Panc1 (cell line): ENCODE results near the gene TSPAN5. TPM values are rescaled to one million over a fixed set of nuclear protein-coding genes. Genes with fewer than 3 reads are reported as not detected.

ENCODE experiments used
- ATAC-seq: fragments of 200-7000 bp; cut with Tn5 transposase; 2 replicates; pipeline ENCODE4 v1.9.1; 2020; ENCODE audit warnings: mild to moderate bottlenecking, moderate library complexity
- BruUV-seq: library from RNA; stranded (reverse); fragments of 400-500 nt; replicated peaks from 2 replicates; lab custom pipeline; 2021; lab: Mats Ljungman, UMichigan
- CTCF ChIA-PET: fragments of 300-600 bp; sonication (Branson Sonifier 250); formaldehyde crosslinking; loops from one replicate; lab custom pipeline; 2022; ENCODE audit warnings: antibody characterized with exemption; lab: Charles Lee
- POLR2A ChIA-PET: fragments of 300-600 bp; sonication (Branson Sonifier 250); formaldehyde crosslinking; loops from one replicate; lab custom pipeline; 2022; ENCODE audit warnings: antibody characterized with exemption; lab: Charles Lee
- DNase-seq: peaks from one replicate; pipeline ENCODE4 v3.0.0-alpha.2; 2010; ENCODE audit warnings: low read depth, low spot score
- H3K27ac ChIP-seq: 2 replicates; pipeline ENCODE4 v1.5.1; 2011; ENCODE audit warnings: mild to moderate bottlenecking, low read length, inconsistent platforms
- H3K27me3 ChIP-seq: fragments of 200-500 bp; sonication (Bioruptor generic); 2 replicates; pipeline ENCODE4 v1.6.0; 2014; ENCODE audit warnings: low read length, inconsistent platforms; ENCODE audit not compliant: control insufficient read depth, insufficient read depth
- H3K36me3 ChIP-seq: fragments of 200-500 bp; sonication (Bioruptor generic); 2 replicates; pipeline ENCODE4 v1.5.1; 2014; ENCODE audit warnings: inconsistent platforms, mild to moderate bottlenecking, low read length, moderate library complexity; ENCODE audit not compliant: control insufficient read depth, insufficient read depth
- H3K4me1 ChIP-seq: 2 replicates; pipeline ENCODE4 v1.5.1; 2011; ENCODE audit warnings: inconsistent platforms, mild to moderate bottlenecking, low read length, moderate library complexity; ENCODE audit not compliant: control insufficient read depth, insufficient read depth
- H3K4me3 ChIP-seq, 2 experiments: 2 replicates each; pipeline ENCODE4 v1.5.1; 2011 to 2012; ENCODE audit warnings: low read depth in 2 of 2, low read length in 2 of 2, mild to moderate bottlenecking in 2 of 2, inconsistent platforms in 1 of 2, moderate library complexity in 1 of 2
- H3K9me3 ChIP-seq: fragments of 200-500 bp; sonication (Bioruptor generic); 2 replicates; pipeline ENCODE4 v1.5.1; 2014; ENCODE audit warnings: low read depth, mild to moderate bottlenecking, inconsistent platforms, low read length, moderate library complexity; ENCODE audit not compliant: control insufficient read depth, insufficient read depth
- CTCF ChIP-seq: fragments of 450-650 bp; IDR thresholded peaks from 2 replicates; pipeline ENCODE4 v1.5.1; 2017; ENCODE audit warnings: mild to moderate bottlenecking
- POLR2AphosphoS5 ChIP-seq: IDR thresholded peaks from 2 replicates; pipeline ENCODE4 v1.6.1; 2012; ENCODE audit warnings: mild to moderate bottlenecking, low read depth, low read length, moderate library complexity
- SIN3A ChIP-seq: IDR thresholded peaks from 2 replicates; pipeline ENCODE4 v1.6.1; 2012; ENCODE audit warnings: low read depth, mild to moderate bottlenecking, low read length, moderate library complexity, borderline replicate concordance; ENCODE audit not compliant: insufficient read depth
- TCF7L2 ChIP-seq: IDR thresholded peaks from 2 replicates; pipeline ENCODE4 v1.6.1; 2011; ENCODE audit warnings: mild to moderate bottlenecking, low read depth, low read length, inconsistent platforms
- in situ Hi-C: cut with HindIII; loops from 2 replicates; pipeline ENCODE4 v1.10.0; 2016; ENCODE audit warnings: low sequenced_read_pairs, low pct_unique_long_range_greater_than_20kb
- intact Hi-C: fragments of 100-400 bp; cut with micrococcal nuclease; formaldehyde crosslinking; loops from one replicate; pipeline ENCODE4 v1.10.0; 2022; ENCODE audit not compliant: unreplicated experiment
- total RNA-seq: library from RNA; stranded (reverse); gene quantifications from one replicate; pipeline ENCODE4 v1.2.1, GENCODE V29; 2021; ENCODE audit not compliant: unreplicated experiment
- TF ChIP-seq, protein P1 (sequence below), 2 experiments: IDR thresholded peaks; 2 replicates each; pipeline ENCODE4 v1.6.1; 2011 to 2012; ENCODE audit warnings: low read depth in 2 of 2, control low read depth in 1 of 2, low read length in 1 of 2, mild to moderate bottlenecking in 1 of 2, moderate library complexity in 1 of 2; ENCODE audit not compliant: insufficient read depth in 1 of 2

TSPAN5 gene
- total RNA-seq, 1 experiment from 2014 or later = 61.9 TPM

GRCh38 chr4:98633159-98633558, 25.3 kb downstream of the TSPAN5 start:
- no peaks in the 10 kb centered on the region for H3K36me3 ChIP-seq
- DNase-seq = no peak
- H3K4me3 ChIP-seq = no peak overlapping the region
- no peaks in the 10 kb centered on the region for H3K27me3 ChIP-seq
- intact Hi-C loops = no loop called here
- ATAC-seq = peak; percentile 26; the same call in 1 of the 2 replicates
- no peak overlapping the region for H3K27ac ChIP-seq
- peaks cover 53% of the 10 kb centered on the region for H3K4me1 ChIP-seq
- TF ChIP-seq POLR2AphosphoS5 (no peak), TCF7L2 (peak; percentile 73)
- in situ Hi-C loops = no loop called here
- H3K9me3 ChIP-seq = no peaks in the 10 kb centered on the region
- no TSS peak for BruUV-seq
- CTCF ChIA-PET = no interaction called here
- POLR2A ChIA-PET = no interaction called here

DNA sequence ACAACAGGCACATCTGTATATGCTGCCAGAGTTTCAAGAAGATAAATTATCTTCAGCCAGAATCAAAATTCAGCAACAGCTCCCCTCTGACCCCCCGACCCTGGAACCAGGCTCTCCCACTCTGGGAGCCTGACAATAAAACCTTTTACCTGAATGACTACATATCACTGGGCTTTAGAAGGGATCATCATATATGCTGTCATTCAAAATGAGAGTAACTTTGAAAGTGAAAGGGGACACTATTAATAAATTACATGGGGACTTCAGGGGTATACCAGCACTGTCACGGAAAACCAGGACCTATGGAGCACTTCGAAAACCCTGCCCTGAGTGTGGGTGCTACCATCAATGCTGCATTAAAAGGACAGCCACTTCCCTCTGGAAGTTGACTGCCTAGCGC, 26.2 kb downstream of the TSPAN5 start:
- Histone ChIP-seq H3K4me3 (no peak overlapping the region), H3K27me3 (no peaks in the 10 kb centered on the region), H3K4me1 (peaks cover 53% of the 10 kb centered on the region), H3K27ac (peak overlapping the region; percentile 73; the same call in 1 of the 2 replicates), H3K9me3 (no peaks in the 10 kb centered on the region), H3K36me3 (no peaks in the 10 kb centered on the region)
- ATAC-seq (no peak), DNase-seq (no peak)
- in situ Hi-C loops (no loop called here), intact Hi-C loops (no loop called here)
- ChIA-PET CTCF (no interaction called here), POLR2A (no interaction called here)
- no TSS peak for BruUV-seq
- TF ChIP-seq, protein P1, sequence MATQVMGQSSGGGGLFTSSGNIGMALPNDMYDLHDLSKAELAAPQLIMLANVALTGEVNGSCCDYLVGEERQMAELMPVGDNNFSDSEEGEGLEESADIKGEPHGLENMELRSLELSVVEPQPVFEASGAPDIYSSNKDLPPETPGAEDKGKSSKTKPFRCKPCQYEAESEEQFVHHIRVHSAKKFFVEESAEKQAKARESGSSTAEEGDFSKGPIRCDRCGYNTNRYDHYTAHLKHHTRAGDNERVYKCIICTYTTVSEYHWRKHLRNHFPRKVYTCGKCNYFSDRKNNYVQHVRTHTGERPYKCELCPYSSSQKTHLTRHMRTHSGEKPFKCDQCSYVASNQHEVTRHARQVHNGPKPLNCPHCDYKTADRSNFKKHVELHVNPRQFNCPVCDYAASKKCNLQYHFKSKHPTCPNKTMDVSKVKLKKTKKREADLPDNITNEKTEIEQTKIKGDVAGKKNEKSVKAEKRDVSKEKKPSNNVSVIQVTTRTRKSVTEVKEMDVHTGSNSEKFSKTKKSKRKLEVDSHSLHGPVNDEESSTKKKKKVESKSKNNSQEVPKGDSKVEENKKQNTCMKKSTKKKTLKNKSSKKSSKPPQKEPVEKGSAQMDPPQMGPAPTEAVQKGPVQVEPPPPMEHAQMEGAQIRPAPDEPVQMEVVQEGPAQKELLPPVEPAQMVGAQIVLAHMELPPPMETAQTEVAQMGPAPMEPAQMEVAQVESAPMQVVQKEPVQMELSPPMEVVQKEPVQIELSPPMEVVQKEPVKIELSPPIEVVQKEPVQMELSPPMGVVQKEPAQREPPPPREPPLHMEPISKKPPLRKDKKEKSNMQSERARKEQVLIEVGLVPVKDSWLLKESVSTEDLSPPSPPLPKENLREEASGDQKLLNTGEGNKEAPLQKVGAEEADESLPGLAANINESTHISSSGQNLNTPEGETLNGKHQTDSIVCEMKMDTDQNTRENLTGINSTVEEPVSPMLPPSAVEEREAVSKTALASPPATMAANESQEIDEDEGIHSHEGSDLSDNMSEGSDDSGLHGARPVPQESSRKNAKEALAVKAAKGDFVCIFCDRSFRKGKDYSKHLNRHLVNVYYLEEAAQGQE (IDR thresholded peaks at IDR 0.05; ENCODE audit: insufficient read depth in 1 of 2, low read depth in 2 of 2, low read length in 1 of 2) = no peak
- TF ChIP-seq SIN3A (no peak), TCF7L2 (no peak), CTCF (no peak), POLR2AphosphoS5 (no peak)

- DNase-seq (no peak), ATAC-seq (no peak)
- in situ Hi-C loops = no loop called here
- intact Hi-C loops = no loop called here
- no peaks in the 10 kb centered on the region for H3K27me3 ChIP-seq
- no peaks in the 10 kb centered on the region for H3K9me3 ChIP-seq
- H3K4me1 ChIP-seq = peaks cover 58% of the 10 kb centered on the region
- H3K27ac ChIP-seq = peak overlapping the region; percentile 73
- H3K36me3 ChIP-seq = no peaks in the 10 kb centered on the region
- ChIA-PET CTCF (no interaction called here), POLR2A (no interaction called here)
- no peak for TF ChIP-seq SIN3A
- TF ChIP-seq, protein P1 (IDR thresholded peaks at IDR 0.05; ENCODE audit: insufficient read depth in 1 of 2, low read depth in 2 of 2, low read length in 1 of 2) = no peak
- no peak for TF ChIP-seq CTCF
- TF ChIP-seq POLR2AphosphoS5 = no peak
- TF ChIP-seq TCF7L2 = no peak
- no peak overlapping the region for H3K4me3 ChIP-seq
- no TSS peak for BruUV-seq
These were observed 26.9 kb downstream of the TSPAN5 start for GRCh38 chr4:98631506-98631905.
